Stimulated activated CD4-positive, alpha-beta T cell treated with anti-CD3 and anti-CD28 coated beads, Interleukin-12 subunit alpha, Interleukin-12 subunit beta, amount 100 ng/mL, for 4 hours (primary cell): ENCODE measurements around the gene VPS26C.

Source experiments
- DNase-seq: peaks from one replicate; pipeline ENCODE4 v3.0.0-alpha.2; 2020

Gene VPS26C

GRCh38 chr21:37263827-37264600, 3.1 kb downstream of the VPS26C start:
- DNase-seq: no peak

- DNase-seq: no peak
These were observed 7.7 kb downstream of the VPS26C start for GRCh38 chr21:37259426-37259825.

GRCh38 chr21:37257967-37258877, 8.9 kb downstream of the VPS26C start:
- peak; percentile 72 for DNase-seq

DNA sequence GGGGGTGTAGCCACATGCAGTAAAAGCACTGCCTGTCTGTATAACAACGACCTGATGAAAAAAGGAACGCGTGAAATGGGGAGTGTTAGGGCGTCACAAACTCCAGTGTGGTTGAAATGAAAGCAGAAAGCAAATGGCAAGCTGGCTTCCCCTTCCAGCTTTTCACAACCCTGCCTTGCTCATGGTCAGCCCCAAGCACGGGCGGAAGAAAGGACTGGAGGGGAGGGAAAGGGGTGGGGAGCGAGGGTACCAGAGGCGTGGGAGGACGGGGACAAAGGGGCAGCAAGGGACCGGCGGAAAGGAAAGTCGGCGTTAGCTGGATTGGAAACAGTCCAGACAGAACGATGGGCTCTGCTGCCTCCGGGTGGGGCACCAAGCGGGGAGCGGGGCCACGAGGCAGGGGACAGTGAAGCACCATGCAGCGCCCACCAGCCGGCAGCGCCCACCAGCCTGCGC, 9.6 kb downstream of the VPS26C start:
- no peak for DNase-seq

DNA sequence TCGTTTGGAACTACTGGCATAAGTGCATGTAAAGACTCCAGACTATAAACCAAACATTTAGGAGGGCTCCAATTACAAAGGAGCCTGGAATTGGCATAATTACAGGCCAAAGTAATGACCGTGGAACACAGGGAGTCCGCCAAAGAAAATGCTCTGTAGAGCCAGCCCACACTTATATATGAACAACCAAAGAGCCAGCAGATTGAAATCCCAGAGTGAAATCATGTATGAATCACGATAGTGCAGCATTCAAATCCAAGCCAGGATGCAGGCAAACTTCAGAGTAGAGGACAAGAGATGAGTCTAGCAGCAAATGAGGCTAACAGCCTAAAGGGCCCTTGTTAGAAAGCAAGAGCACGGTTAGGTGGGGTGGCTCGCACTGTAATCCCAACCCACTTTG, 13.1 kb downstream of the VPS26C start:
- no peak for DNase-seq

DNA sequence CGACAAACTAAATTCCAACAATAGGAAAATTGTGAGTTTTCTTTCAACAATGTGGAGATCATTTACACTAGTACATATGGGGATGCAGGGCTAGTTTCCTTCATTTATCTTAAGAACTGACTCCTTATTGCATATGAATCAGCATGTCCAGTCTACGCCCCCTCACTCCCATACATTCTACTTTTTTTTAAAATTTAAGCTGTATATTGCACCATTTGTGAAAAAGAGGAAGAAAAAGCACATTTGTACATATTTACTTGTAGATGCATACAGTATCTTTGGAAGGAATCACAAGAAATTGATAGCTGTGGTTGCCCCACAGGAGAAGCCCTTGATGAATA, 15.9 kb downstream of the VPS26C start:
- DNase-seq: no peak

- no peak for DNase-seq
These were observed 17.8 kb downstream of the VPS26C start for GRCh38 chr21:37249112-37249904.

DNA sequence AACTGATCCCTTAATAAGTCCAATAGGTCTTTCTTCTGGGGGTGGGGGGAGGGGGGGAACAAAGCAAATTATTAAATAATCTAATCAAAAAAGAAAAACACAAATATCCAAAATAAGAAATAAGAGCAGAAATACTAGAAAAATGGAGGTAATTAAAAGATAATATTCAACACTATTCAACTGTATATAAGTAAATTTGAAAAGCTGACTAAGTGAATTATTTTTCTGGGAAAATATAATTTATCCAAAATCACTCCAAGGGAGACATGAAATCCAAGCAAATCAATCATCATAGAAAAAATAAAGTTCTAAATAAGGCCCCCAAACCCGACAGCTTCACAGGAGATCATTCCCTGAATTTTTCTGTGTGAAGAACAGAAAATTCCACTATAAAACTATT, 18.8 kb downstream of the VPS26C start:
- no peak for DNase-seq

GRCh38 chr21:37245151-37245550, 22.0 kb downstream of the VPS26C start:
- no peak for DNase-seq

- DNase-seq: no peak
These were observed 22.5 kb downstream of the VPS26C start for GRCh38 chr21:37244501-37245095.

DNA sequence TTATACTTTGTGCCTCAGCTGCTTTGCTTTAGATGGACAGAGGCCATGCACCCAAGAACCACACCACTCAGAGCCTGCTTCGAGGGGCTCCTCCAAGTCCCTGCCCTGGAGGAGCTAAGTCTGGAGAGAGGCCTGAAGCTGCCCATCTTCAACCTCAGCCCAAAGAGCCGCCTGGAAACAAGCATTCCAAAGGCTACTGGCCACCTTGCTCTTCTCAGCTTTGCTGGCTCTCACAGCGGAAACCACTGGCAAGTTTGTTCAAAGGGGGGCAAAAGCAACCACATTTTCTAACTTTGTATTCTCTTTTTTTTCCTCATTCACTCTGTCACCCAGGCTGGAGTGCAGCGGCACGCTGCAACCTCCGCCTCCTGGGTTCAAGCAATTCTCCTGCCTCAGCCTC, 23.2 kb downstream of the VPS26C start:
- DNase-seq: no peak

DNA sequence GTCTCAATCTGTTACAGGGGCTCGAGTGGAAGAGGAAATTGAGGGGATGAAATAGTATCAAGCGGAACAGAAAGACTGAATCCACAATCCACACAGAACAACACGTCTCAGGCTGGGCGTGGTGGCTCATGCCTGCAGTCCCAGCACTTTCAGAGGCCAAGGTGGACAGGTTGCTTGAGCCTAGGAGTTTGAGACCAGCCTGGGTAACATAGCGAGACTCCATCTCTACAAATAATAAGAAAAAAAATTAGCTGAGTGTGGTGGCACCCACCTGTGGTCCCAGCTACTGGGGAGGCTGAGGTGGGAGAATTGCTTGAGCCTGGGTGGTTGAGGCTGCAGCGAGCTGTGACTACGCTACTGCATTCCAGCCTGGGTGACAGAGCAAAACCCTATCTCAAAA, 25.7 kb downstream of the VPS26C start:
- no peak for DNase-seq

DNA sequence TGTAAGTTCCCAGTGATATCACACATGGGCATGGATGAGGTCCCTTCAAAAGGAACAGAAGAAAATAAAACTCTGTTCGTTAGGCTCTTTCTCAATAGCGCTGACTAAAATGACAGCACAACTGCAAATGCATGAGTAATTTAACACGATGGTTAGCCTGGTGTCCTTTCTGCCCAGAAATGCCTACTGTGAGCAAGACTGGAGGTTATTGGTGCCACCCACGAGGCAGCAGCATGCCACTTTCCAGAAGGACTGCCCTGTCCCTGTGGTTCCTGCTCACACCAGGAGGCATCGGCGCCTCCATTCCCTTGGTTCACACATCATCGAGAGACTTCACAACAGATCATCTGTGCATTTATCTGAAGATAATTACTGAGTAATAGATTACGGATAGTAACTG, 26.2 kb downstream of the VPS26C start:
- DNase-seq: no peak

DNA sequence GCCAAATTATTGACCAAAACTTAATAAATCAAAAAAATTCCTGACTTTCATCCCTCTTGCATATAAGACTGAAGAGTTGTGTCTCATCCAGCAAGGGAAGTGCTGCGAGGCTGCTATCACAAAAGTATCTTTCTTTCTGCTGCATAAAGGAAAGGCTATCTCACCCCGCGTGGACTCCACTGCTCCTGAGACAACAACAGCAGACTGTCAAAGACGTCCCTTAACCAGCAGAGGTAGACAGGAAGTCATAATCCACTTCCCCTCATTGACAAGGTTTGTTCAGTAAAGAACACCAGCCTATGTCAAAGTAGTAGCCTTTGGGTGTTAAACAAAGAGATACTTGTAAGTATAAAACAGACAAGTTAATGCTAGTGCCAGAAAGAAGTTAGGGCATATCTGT, 29.4 kb downstream of the VPS26C start:
- no peak for DNase-seq

DNA sequence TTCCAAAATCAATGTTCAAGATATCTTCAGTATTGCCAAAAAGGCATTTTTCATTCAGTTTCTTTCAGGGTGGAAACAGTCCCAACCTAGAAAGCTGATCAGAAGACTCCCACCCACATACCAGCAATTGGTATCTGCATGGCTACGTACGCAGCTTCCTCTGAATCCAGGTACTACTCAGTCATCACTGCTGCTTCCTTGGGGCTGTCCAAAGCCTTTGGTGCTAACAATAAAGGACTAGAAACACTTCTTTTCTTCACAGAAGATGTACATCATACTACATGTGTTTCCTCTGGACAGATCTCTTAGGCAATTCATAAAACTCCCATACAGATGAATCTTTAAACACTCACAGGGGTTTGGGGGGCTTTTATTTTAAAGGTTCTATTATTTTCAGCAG, 29.8 kb downstream of the VPS26C start:
- DNase-seq: no peak

DNA sequence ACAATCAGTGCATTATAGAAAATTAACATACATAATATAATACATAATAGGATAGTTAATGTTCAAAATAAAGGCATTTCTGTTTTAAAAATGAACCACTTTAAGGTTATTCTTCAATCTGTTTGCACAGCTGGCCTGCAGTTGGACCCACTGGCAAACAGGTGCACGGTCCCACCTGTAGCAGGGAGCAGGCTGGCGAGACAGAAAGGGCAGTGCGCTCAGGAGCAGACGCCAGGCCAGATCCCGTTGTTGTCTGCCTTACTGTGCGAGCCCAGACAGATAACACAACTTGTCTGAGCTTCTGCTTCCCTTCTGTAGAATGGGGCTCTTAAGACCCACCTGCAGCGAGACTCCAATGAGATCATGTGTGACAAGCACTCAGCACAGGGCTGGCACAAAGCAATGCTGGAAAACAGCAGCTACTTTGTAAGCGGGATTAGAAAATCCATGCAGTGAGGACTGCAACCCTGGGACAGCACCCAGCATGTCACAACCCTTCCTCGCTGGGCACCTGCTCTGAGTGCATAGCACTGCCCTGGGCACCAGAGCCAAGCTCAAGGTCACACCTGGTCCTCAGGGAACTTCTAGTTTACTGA, 33.5 kb downstream of the VPS26C start:
- no peak for DNase-seq

GRCh38 chr21:37232274-37233018, 34.7 kb downstream of the VPS26C start:
- DNase-seq: no peak

DNA sequence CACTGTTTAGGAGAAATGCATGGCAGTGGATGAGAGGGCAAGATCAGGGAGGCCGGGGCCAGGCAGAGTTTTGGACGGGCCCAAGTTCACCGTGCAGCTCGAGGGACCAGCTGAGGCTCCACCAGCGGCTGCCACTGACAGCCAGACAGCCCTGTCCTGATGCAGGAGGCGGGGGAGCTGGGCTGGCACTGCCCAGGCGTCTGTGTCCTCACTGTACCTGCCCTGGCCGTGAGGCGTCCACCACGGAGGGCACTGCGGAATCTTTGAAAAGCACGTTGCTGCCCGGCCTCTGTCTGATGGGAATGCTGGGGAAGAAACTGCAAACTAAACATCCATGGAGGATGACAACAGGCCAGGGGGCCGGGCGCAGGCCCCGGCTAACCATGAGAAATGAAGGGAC, 35.5 kb downstream of the VPS26C start:
- DNase-seq: no peak

GRCh38 chr21:37231249-37231645, 35.9 kb downstream of the VPS26C start:
- DNase-seq: no peak

DNA sequence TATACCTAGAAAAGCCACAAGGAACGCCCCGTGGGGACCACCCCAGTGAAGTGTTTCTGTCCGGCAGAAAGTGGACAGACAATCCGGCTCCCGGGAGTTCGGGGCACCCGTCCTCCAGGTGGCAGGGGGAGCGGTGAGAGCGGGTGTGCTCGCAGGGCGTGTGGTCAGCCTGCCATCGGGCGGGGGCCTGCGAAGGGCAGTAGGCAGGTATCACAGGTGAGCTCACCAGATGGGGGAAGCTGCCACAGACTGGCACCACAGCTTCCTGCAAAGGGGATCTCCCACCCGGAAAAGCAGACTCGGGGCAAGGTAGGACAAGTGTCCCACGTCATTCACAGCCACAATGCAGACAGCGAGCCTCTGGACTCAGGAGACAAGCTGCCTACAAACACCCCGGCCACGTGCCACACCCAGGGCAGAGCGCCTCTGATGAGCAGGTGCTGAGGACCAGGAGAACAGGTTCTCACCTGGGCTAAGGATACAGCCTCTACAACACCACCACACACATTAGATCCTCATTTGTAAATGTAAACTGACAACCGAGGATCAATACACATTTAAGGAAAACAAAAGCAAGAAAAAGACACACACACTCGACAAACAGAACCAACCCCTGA, 36.4 kb downstream of the VPS26C start:
- no peak for DNase-seq

- no peak for DNase-seq
These were observed 39.1 kb downstream of the VPS26C start for GRCh38 chr21:37228003-37228400.
